GM10847 (cell line): ENCODE results near the gene ANKRD44.

Source experiments
- POLR2A ChIP-seq: IDR thresholded peaks from 2 replicates; pipeline ENCODE4 v1.6.1; 2011; ENCODE audit not compliant: insufficient read length; ENCODE audit errors: extremely low read depth

Gene ANKRD44

GRCh38 chr2:197156771-197157170 lies 153.8 kb downstream of the ANKRD44 start:
- TF ChIP-seq POLR2A: no peak

GRCh38 chr2:197152451-197153228 lies 157.9 kb downstream of the ANKRD44 start:
- no peak for TF ChIP-seq POLR2A

- no peak for TF ChIP-seq POLR2A
Observed at GRCh38 chr2:197149546-197149945, 161.0 kb downstream of the ANKRD44 start.

- no peak for TF ChIP-seq POLR2A
Observed at GRCh38 chr2:197148401-197148800, 162.2 kb downstream of the ANKRD44 start.

- TF ChIP-seq POLR2A: no peak
Observed at GRCh38 chr2:197147942-197148341, 162.6 kb downstream of the ANKRD44 start.

GRCh38 chr2:197146995-197147394 lies 163.6 kb downstream of the ANKRD44 start:
- TF ChIP-seq POLR2A: no peak

GRCh38 chr2:197145471-197146056 lies 165.0 kb downstream of the ANKRD44 start:
- no peak for TF ChIP-seq POLR2A

- TF ChIP-seq POLR2A: no peak
Observed at GRCh38 chr2:197144183-197144582, 166.4 kb downstream of the ANKRD44 start.

- TF ChIP-seq POLR2A: no peak
Observed at GRCh38 chr2:197141702-197142473, 168.7 kb downstream of the ANKRD44 start.

GRCh38 chr2:197140045-197140444 lies 170.5 kb downstream of the ANKRD44 start:
- TF ChIP-seq POLR2A: no peak

GRCh38 chr2:197138506-197138905 lies 172.1 kb downstream of the ANKRD44 start:
- TF ChIP-seq POLR2A: no peak

- TF ChIP-seq POLR2A: no peak
Observed at GRCh38 chr2:197137826-197138477, 172.6 kb downstream of the ANKRD44 start.

- TF ChIP-seq POLR2A: no peak
Observed at GRCh38 chr2:197137231-197137630, 173.3 kb downstream of the ANKRD44 start.

- TF ChIP-seq POLR2A: no peak
Observed at GRCh38 chr2:197136452-197136851, 174.1 kb downstream of the ANKRD44 start.

- TF ChIP-seq POLR2A: no peak
Observed at GRCh38 chr2:197135806-197136205, 174.8 kb downstream of the ANKRD44 start.
